OCI-LY1 (cell line): ENCODE measurements around the gene CHMP3.

Source experiments
- H2AFZ ChIP-seq: fragments of 200-600 bp; sonication (generic), shearing (Covaris generic); 2 replicates; pipeline ENCODE4 v1.6.0; 2014; ENCODE audit warnings: antibody characterized with exemption, mild to moderate bottlenecking, low read length
- H3F3A ChIP-seq: fragments of 200-600 bp; sonication (generic), shearing (Covaris generic); 2 replicates; pipeline ENCODE4 v1.6.0; 2014; ENCODE audit warnings: mild to moderate bottlenecking, antibody characterized with exemption, low read length, moderate library complexity; ENCODE audit not compliant: insufficient read depth
- H3K27ac ChIP-seq: fragments of 200-600 bp; sonication (generic); 2 replicates; pipeline ENCODE4 v1.5.1; 2014; ENCODE audit warnings: low read length, mixed run types, mild to moderate bottlenecking, low read depth; ENCODE audit not compliant: poor library complexity, severe bottlenecking
- H3K27me3 ChIP-seq: fragments of 200-600 bp; sonication (generic); 2 replicates; pipeline ENCODE4 v1.6.0; 2014; ENCODE audit warnings: antibody characterized with exemption, mild to moderate bottlenecking, low read length, moderate library complexity; ENCODE audit not compliant: insufficient read depth
- H3K36me3 ChIP-seq: fragments of 200-600 bp; sonication (generic); 2 replicates; pipeline ENCODE4 v1.6.1; 2014; ENCODE audit warnings: mild to moderate bottlenecking, antibody characterized with exemption, low read length, moderate library complexity, mixed read lengths; ENCODE audit not compliant: insufficient read depth
- H3K4me1 ChIP-seq: fragments of 200-600 bp; sonication (generic); 2 replicates; pipeline ENCODE4 v1.5.1; 2014; ENCODE audit warnings: mild to moderate bottlenecking, low read length, moderate library complexity; ENCODE audit not compliant: insufficient read depth, severe bottlenecking
- H3K4me2 ChIP-seq: fragments of 200-600 bp; sonication (generic), shearing (Covaris generic); 2 replicates; pipeline ENCODE4 v1.6.1; 2014; ENCODE audit warnings: low read length
- H3K4me3 ChIP-seq: fragments of 200-600 bp; sonication (generic); 2 replicates; pipeline ENCODE4 v1.5.1; 2014; ENCODE audit warnings: low read length, low read depth, mild to moderate bottlenecking, mixed read lengths; ENCODE audit not compliant: poor library complexity, severe bottlenecking
- H3K79me2 ChIP-seq: fragments of 200-600 bp; shearing (Covaris generic); 2 replicates; pipeline ENCODE4 v1.6.1; 2016; ENCODE audit warnings: mixed run types, low read length, mixed read lengths; ENCODE audit not compliant: insufficient read depth
- H3K9ac ChIP-seq: fragments of 200-600 bp; sonication (generic), shearing (Covaris generic); 2 replicates; pipeline ENCODE4 v1.6.1; 2014; ENCODE audit warnings: mild to moderate bottlenecking, low read length, mixed read lengths
- H3K9me2 ChIP-seq: fragments of 200-600 bp; sonication (generic), shearing (Covaris generic); 2 replicates; pipeline ENCODE4 v1.6.1; 2014; ENCODE audit warnings: low read depth, mild to moderate bottlenecking, low read length, mixed read lengths
- H3K9me3 ChIP-seq: fragments of 200-600 bp; shearing (Covaris generic); 2 replicates; pipeline ENCODE4 v1.6.1; 2014; ENCODE audit warnings: low read length, mixed read lengths
- H4K20me1 ChIP-seq: fragments of 200-600 bp; sonication (generic), shearing (Covaris generic); 2 replicates; pipeline ENCODE4 v1.6.0; 2016; ENCODE audit warnings: mild to moderate bottlenecking, low read length; ENCODE audit not compliant: insufficient read depth
- EZH2 ChIP-seq: fragments of 200-600 bp; sonication (generic), shearing (Covaris generic); IDR thresholded peaks from 2 replicates; pipeline ENCODE4 v1.8.0; 2017; ENCODE audit warnings: borderline replicate concordance, mixed run types, mild to moderate bottlenecking, antibody characterized with exemption, low read length, moderate library complexity, mixed read lengths
- TF ChIP-seq, protein P1 (sequence below): fragments of 200-600 bp; sonication (generic), shearing (Covaris generic); IDR thresholded peaks from 2 replicates; pipeline ENCODE4 v1.5.1; 2017; ENCODE audit warnings: mild to moderate bottlenecking, antibody characterized with exemption, low read length, moderate library complexity, mixed read lengths

The CHMP3 gene

DNA sequence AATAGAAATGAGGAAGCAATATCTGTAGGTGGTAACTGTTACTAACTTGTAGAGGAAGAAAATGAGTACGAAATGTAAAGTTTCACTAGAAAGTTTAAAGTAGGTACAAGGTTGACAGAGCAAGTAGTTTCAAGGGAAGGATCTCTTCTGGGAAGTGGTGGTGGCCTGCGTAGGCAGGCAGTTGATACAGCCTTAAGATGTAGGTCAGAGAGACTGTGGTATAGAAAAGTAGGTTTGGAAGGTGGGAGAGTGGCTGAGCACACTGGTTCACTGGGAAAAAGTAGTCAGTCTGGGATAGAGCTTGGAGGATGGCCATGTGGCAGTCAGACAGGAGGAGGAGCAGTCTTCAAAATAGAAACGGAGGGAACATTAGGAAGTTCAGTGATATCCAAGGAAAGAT, 98.6 kb downstream of the CHMP3 start:
- Histone ChIP-seq H3K36me3 (peaks cover 98% of the 10 kb centered on the region), H3F3A (no peaks in the 10 kb centered on the region), H3K4me3 (no peak overlapping the region), H3K79me2 (no peaks in the 10 kb centered on the region), H2AFZ (no peak overlapping the region), H3K4me2 (no peak overlapping the region), H3K9me2 (no peaks in the 10 kb centered on the region), H4K20me1 (no peaks in the 10 kb centered on the region), H3K9ac (no peak overlapping the region), H3K4me1 (no peaks in the 10 kb centered on the region), H3K27ac (no peak overlapping the region), H3K27me3 (no peaks in the 10 kb centered on the region), H3K9me3 (no peaks in the 10 kb centered on the region)
- no peak for TF ChIP-seq EZH2
- TF ChIP-seq, protein P1, sequence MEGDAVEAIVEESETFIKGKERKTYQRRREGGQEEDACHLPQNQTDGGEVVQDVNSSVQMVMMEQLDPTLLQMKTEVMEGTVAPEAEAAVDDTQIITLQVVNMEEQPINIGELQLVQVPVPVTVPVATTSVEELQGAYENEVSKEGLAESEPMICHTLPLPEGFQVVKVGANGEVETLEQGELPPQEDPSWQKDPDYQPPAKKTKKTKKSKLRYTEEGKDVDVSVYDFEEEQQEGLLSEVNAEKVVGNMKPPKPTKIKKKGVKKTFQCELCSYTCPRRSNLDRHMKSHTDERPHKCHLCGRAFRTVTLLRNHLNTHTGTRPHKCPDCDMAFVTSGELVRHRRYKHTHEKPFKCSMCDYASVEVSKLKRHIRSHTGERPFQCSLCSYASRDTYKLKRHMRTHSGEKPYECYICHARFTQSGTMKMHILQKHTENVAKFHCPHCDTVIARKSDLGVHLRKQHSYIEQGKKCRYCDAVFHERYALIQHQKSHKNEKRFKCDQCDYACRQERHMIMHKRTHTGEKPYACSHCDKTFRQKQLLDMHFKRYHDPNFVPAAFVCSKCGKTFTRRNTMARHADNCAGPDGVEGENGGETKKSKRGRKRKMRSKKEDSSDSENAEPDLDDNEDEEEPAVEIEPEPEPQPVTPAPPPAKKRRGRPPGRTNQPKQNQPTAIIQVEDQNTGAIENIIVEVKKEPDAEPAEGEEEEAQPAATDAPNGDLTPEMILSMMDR: no peak

DNA sequence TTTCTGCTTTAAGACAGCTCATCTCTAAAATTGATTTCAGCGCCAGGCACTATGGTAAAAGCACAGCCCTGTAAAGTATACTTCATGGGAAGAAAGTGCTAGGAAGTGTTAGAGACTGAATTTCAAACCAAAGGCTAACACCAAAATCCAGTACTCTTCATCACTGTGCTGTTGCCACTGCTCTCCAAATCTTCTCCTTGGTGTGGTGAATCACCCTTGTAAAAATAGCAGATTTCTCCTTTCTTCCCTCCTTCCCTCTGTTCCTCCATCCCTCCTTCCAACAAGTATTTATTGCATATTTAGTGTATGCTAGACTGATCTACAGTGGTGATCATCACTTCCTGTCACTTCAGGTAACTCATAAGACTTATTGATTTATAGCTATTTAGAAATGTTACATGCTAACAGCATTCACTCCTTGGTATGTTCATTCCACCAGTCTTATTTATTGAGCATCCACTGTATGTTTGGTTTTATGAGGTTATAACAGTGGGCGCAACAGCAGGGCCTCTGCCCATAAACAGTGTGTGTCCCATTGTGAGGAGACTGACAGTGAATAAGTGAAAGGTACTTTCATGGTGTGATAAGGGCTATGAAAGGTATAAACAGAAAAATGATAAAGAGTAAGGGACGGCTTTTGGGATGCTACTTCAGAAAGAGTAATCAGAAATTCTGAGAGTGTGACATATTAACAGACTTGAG, 102.0 kb downstream of the CHMP3 start:
- Histone ChIP-seq H3K9me3 (no peaks in the 10 kb centered on the region), H3K4me3 (no peak overlapping the region), H3K4me2 (no peak overlapping the region), H3K9me2 (no peaks in the 10 kb centered on the region), H3F3A (no peaks in the 10 kb centered on the region), H2AFZ (no peak overlapping the region), H3K27me3 (no peaks in the 10 kb centered on the region), H3K79me2 (no peaks in the 10 kb centered on the region), H3K4me1 (no peaks in the 10 kb centered on the region), H4K20me1 (no peaks in the 10 kb centered on the region), H3K9ac (no peak overlapping the region), H3K36me3 (peaks cover 97% of the 10 kb centered on the region), H3K27ac (no peak overlapping the region)
- no peak for TF ChIP-seq EZH2
- TF ChIP-seq, protein P1: no peak

DNA sequence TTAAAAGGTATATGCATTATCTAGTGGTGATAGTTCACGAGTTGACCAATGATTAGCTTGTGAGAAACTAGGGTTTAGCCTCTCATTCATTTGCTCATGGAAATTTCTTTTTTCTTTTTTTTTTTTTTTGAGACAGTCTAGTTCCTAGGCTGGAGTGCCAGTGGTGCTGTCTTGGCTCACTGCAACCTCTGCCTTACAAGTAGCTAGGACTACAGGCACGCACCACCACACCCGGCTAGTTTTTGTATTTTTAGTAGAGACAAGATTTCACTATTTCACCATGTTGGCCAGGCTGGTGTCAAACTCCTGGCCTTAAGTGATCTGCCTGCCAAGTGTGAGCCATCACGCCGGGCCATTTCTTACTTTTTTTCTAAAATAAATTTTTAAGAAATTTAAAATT, 108.1 kb downstream of the CHMP3 start:
- Histone ChIP-seq H3K9me3 (no peaks in the 10 kb centered on the region), H3K27ac (no peak overlapping the region), H3K36me3 (peaks cover 97% of the 10 kb centered on the region), H4K20me1 (no peaks in the 10 kb centered on the region), H3F3A (no peaks in the 10 kb centered on the region), H3K79me2 (no peaks in the 10 kb centered on the region), H3K9ac (no peak overlapping the region), H3K4me3 (no peak overlapping the region), H2AFZ (no peak overlapping the region), H3K9me2 (no peaks in the 10 kb centered on the region; the same call in 1 of the 2 replicates), H3K27me3 (no peaks in the 10 kb centered on the region), H3K4me2 (no peak overlapping the region), H3K4me1 (no peaks in the 10 kb centered on the region)
- no peak for TF ChIP-seq EZH2
- TF ChIP-seq, protein P1: no peak
